Muscle layer of duodenum (tissue), 2 donors: ENCODE results near the gene NRK.
"Not testable (repeated sequence)": the region's sequence is repeated elsewhere in the genome, so short reads cannot be mapped to it uniquely, and the experiment has no call there.

ENCODE experiments used
- H3K27ac ChIP-seq: one replicate; pipeline ENCODE4 v1.7.0; 2013; ENCODE audit warnings: mild to moderate bottlenecking, low read length
- H3K27me3 ChIP-seq: one replicate; pipeline ENCODE4 v1.7.0; 2013; ENCODE audit warnings: low read depth, mild to moderate bottlenecking, control low read depth, low read length
- H3K36me3 ChIP-seq, 2 donors: one replicate each; pipeline ENCODE4 v1.7.0; 2013; ENCODE audit warnings: low read length in 2 of 2, control low read depth in 1 of 2, mild to moderate bottlenecking in 1 of 2; ENCODE audit not compliant: insufficient read depth in 2 of 2, control insufficient read depth in 1 of 2
- H3K4me1 ChIP-seq, 2 donors: one replicate each; pipeline ENCODE4 v1.7.0; 2013; ENCODE audit warnings: low read length in 2 of 2, mild to moderate bottlenecking in 2 of 2, control low read depth in 1 of 2, moderate library complexity in 1 of 2; ENCODE audit not compliant: insufficient read depth in 2 of 2, control insufficient read depth in 1 of 2
- H3K4me3 ChIP-seq, 2 donors: one replicate each; pipeline ENCODE4 v1.7.0; 2013; ENCODE audit warnings: low read length in 2 of 2, low read depth in 1 of 2, mild to moderate bottlenecking in 1 of 2
- H3K9me3 ChIP-seq, 2 donors: one replicate each; pipeline ENCODE4 v1.7.0; 2013; ENCODE audit warnings: low read length in 2 of 2, control low read depth in 1 of 2, mild to moderate bottlenecking in 1 of 2; ENCODE audit not compliant: control insufficient read depth in 1 of 2
- donor health status: healthy.

NRK gene

DNA sequence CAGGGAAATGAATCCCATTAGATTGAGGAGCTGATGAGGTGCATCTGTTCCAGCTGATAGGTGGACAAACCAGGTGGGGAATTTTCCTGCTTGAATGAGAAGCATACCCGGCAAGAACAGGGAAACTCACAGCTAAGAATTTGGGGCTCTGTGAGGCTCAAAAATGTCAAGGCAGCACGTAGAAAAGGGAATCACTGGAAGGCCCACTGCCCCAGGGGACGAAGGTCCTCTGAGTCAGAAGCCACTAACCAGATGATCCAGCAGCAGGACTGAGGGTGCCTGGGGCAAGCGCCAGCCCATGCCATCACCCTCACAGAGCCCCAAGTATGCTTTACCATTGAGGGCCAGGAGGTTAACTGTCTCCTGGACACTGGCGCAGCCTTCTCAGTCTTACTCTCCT is 178.3 kb downstream of the NRK start:
- not testable (repeated sequence) for H3K4me1 ChIP-seq, H3K4me3 ChIP-seq, H3K27me3 ChIP-seq, H3K27ac ChIP-seq, H3K9me3 ChIP-seq, H3K36me3 ChIP-seq

DNA sequence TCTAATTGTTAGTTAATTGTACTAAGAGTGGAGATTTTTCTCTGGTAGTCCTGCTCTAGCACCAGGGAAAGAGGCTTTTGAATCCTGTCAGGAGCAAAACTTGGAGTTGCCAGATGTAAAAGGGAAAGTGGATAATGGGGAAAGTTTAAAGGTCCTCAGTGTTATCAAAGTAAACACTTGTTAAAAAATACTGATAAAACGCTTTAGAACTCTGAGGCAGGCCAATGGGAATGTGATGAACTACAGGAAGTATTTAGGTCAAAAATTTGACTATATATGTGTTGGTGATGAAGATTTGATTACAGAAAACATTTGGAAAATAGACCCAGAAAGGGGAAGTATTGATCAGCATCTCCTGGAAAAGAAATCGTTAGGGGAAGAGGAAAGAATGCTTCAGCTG is 183.3 kb downstream of the NRK start:
- H3K9me3 ChIP-seq, result no peaks in the 10 kb centered on the region
- no peaks in the 10 kb centered on the region for H3K36me3 ChIP-seq
- no peaks in the 10 kb centered on the region for H3K4me1 ChIP-seq
- no peaks in the 10 kb centered on the region for H3K27me3 ChIP-seq
- H3K27ac ChIP-seq, result no peak overlapping the region
- no peak overlapping the region for H3K4me3 ChIP-seq

DNA sequence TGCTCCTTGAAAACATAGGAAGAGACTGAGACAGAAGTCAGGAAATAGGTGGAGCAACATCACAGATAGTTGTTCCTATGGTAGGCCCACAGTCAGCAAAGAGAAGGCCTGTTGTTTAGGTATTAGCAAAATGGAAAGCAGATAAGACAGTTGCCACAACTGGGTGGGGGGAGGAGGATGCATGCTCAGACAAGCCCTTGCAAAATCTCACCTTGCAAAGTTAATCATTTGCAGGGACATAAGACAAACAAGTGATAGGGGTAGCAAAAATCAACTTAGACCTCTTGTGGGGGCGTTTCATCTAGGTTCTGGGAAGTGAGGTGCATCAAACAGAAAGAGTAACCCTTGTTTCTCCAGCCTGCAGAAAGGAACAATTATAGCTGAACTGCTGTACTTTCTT is 185.5 kb downstream of the NRK start:
- Histone ChIP-seq H3K4me3 (no peak overlapping the region), H3K9me3 (no peaks in the 10 kb centered on the region)

More for the DNA sequence above, 185.5 kb downstream of the NRK start:
- no peak overlapping the region for H3K27ac ChIP-seq
- H3K36me3 ChIP-seq, result no peaks in the 10 kb centered on the region
- no peaks in the 10 kb centered on the region for H3K4me1 ChIP-seq
- no peaks in the 10 kb centered on the region for H3K27me3 ChIP-seq
